Right cardiac atrium (tissue), 5 donors: ENCODE results near the gene MAP1B. TPM values are rescaled to one million over a fixed set of nuclear protein-coding genes. Genes with fewer than 3 reads are reported as not detected.
A peak's percentile ranks its signal among the peaks of the same experiment; 100 is the strongest.

Experiments used
- ATAC-seq, 2 donors: fragments of 200-7000 bp; cut with Tn5 transposase; one replicate each; pipeline versions ENCODE4 v1.8.0 to v1.9.1; 2020; ENCODE audit warnings: moderate library complexity in 2 of 2, mild to moderate bottlenecking in 1 of 2
- DNase-seq, 3 donors: peaks; one replicate each; pipeline ENCODE4 v3.0.0-alpha.2; 2020
- H3K27ac ChIP-seq: one replicate; pipeline ENCODE4 v1.5.1; 2013; ENCODE audit warnings: mild to moderate bottlenecking, low read length, control low read depth, moderate library complexity
- H3K27me3 ChIP-seq: one replicate; pipeline ENCODE4 v1.6.1; 2013; ENCODE audit not compliant: control insufficient read depth, insufficient read depth
- H3K4me1 ChIP-seq: one replicate; pipeline ENCODE4 v1.6.1; 2013; ENCODE audit warnings: low read length; ENCODE audit not compliant: control insufficient read depth, insufficient read depth
- H3K4me3 ChIP-seq: one replicate; pipeline ENCODE4 v1.5.1; 2013; ENCODE audit warnings: low read length, control low read depth
- H3K9me3 ChIP-seq: one replicate; pipeline ENCODE4 v1.6.1; 2013; ENCODE audit warnings: low read length; ENCODE audit not compliant: control insufficient read depth
- WGBS: extraction: QIAGEN DNeasy Blood & Tissue Kit; methylation state at CpG from one replicate; pipeline ENCODE4 v1.1.7; 2013; 5-methylcytosine and 5-hydroxymethylcytosine counted together
- intact Hi-C, 4 donors: fragments of 100-400 bp; cut with DNase I; formaldehyde crosslinking; loops; one replicate each; pipeline versions ENCODE4 v1.11.0 to v1.14.0; 2022 to 2023
- microRNA-seq, 2 donors: library from miRNA; unstranded; fragments of <30 nt; microRNA quantifications; one replicate each; pipeline ENCODE4 v1.2.0, GENCODE V29; 2020 to 2021
- polyA plus RNA-seq: library from polyadenylated mRNA; stranded (reverse); fragments of 200-250 nt; gene quantifications from one replicate; pipeline ENCODE4 v1.2.3, GENCODE V29; 2013
- total RNA-seq, 4 donors: library from RNA; stranded (reverse); fragmentation: NEBNext Ultra II Directional; extraction: Animal tissue kit (Norgen Biotek cat#: 25700); gene quantifications; one replicate each; pipeline ENCODE4 v1.2.1, GENCODE V29; 2021
- donor health status: healthy with polysubstance abuse.
- donor health status: DM: no; HTN: yes; CAD: no.
- donor health status: DM: no; HTN: no; CAD: no.
- donor health status: DM: no; HTN: yes; CAD: no; lungs with severe emphysema.
- donor health status: DM: yes; HTN: yes; CAD: no.

MAP1B gene
- total and polyA plus RNA-seq, 5 donors, result 19.7 to 196 (median 94.9) TPM

DNA sequence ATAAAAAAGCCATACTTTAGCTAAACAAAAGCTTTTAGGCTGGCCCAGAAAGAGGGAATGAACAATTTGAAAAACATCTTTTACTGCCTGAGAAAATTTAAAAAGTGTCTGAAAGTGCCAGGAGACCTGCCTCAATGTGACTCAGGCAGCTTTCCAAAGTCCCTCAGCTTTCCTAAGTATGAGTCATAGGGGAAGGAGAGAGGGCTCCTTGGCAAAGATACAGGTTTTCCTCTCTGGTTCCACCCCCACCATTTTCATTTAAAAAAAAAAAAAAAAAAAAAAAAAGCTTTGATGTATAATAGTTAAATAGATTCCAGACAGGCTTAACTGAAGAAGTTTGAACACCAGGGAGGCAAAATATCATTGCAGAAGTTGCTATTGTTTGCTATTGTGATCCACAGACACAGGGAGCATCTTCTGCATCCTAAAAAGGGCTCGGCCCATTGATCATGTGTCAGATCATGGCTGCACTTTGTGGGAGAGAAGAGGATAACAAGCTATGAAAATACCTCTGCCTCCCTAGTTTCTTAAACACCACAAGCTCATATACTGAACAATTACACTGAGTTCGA lies 141.2 kb downstream of the MAP1B start:
- peak in 2 of 3 donors; percentile 27 to 35 for DNase-seq
- H3K27ac ChIP-seq, result peak overlapping the region; percentile 42
- intact Hi-C loops, result no loop called here
- H3K9me3 ChIP-seq, result no peaks in the 10 kb centered on the region
- H3K4me3 ChIP-seq, result no peak overlapping the region
- 67% methylated on average over 2 of the region's 2 CpGs for WGBS
- ATAC-seq, result peak; percentile 68 to 84
- H3K4me1 ChIP-seq, result peaks cover 14% of the 10 kb centered on the region
- H3K27me3 ChIP-seq, result no peaks in the 10 kb centered on the region

DNA sequence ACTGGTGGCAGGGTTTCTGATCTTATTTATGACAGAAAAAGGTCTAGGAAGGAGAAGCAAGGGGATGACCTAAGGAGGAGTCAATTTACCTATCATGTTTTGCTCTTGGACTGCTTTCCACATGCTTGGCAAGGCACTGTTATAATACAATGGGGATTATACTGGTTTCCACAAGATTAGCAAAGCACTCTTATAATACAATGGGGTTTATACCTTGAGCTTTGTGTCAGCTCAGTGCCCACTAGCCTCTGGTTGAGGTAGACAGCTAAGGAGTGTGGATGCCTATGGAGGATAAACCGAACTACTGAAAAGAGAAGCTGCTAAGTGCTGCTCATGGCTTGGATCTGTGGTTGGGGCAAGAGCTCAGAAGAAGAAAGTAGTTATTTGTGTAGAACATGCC lies 144.1 kb downstream of the MAP1B start:
- 96% methylated on average over 1 of the region's 1 CpG for WGBS

DNA sequence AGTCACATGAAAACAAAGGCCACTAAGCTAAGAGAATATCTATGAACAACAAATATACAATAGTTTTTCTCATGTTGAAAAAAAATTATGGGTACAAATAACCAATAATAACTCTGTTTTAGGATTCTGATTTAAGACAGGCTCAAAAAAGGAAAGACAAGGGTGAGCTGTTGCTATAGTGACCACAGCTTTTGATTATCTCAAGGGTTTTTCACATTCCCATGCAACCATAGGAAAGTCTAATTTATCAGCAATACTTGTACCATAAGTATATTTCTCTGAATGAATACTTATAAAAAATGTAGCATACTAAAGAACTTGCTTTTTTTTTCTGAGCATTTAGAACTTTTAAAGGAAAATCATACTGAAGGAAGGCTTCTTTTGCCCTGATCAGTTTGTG lies 144.7 kb downstream of the MAP1B start:
- H3K4me3 ChIP-seq, result no peak overlapping the region
- H3K27me3 ChIP-seq, result no peaks in the 10 kb centered on the region
- H3K9me3 ChIP-seq, result no peaks in the 10 kb centered on the region
- H3K4me1 ChIP-seq, result peaks cover 11% of the 10 kb centered on the region
- H3K27ac ChIP-seq, result no peak overlapping the region
- no peak for DNase-seq
- ATAC-seq, result no peak
- intact Hi-C loops, result no loop called here

More for the DNA sequence above, 144.1 kb downstream of the MAP1B start:
- DNase-seq (no peak), ATAC-seq (no peak)
- intact Hi-C loops, result no loop called here
- Histone ChIP-seq H3K27ac (no peak overlapping the region), H3K9me3 (no peaks in the 10 kb centered on the region), H3K4me1 (peaks cover 11% of the 10 kb centered on the region), H3K4me3 (no peak overlapping the region), H3K27me3 (no peaks in the 10 kb centered on the region)

DNA sequence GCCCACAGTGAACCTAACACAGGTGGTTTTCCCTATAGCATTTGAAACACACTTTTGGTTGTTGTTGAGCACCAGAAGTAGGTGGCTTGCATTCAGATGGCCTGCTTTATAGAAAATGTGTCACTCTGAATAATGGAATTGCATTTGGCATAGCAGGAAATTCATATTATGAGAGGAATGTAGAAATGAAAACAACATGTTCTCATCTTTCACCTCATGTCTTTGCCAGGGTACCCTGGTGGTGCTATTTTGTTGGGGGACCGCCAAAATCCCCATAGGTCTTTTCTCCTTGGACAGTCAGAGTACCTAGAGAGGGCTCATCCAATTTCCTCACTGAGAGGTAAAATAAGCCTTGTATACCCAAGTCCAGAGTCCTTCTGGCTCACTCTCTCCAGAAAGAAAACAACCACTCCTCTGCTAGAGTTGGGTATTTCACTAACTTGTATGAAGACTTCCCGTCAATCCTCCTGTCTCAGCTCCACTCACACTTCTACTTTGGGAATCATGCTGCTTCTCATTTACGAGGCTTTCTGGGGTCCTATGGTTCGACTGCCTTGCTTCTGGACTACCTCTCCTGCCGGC lies 145.4 kb downstream of the MAP1B start:
- Histone ChIP-seq H3K27me3 (no peaks in the 10 kb centered on the region), H3K4me3 (no peak overlapping the region), H3K9me3 (no peaks in the 10 kb centered on the region), H3K27ac (no peak overlapping the region), H3K4me1 (peaks cover 11% of the 10 kb centered on the region)
- 95% methylated on average over 5 of the region's 5 CpGs for WGBS
- ATAC-seq, result no peak
- DNase-seq, result no peak
- intact Hi-C loops, result no loop called here

- ATAC-seq (no peak), DNase-seq (no peak)
- intact Hi-C loops, result no loop called here
- no peak overlapping the region for H3K4me3 ChIP-seq
- H3K4me1 ChIP-seq, result peaks cover 8% of the 10 kb centered on the region
- WGBS, result 99% methylated on average over 3 of the region's 3 CpGs
- no peaks in the 10 kb centered on the region for H3K9me3 ChIP-seq
- H3K27ac ChIP-seq, result no peak overlapping the region
- H3K27me3 ChIP-seq, result no peaks in the 10 kb centered on the region
These were observed 148.0 kb downstream of the MAP1B start for GRCh38 chr5:72255237-72255636.

DNA sequence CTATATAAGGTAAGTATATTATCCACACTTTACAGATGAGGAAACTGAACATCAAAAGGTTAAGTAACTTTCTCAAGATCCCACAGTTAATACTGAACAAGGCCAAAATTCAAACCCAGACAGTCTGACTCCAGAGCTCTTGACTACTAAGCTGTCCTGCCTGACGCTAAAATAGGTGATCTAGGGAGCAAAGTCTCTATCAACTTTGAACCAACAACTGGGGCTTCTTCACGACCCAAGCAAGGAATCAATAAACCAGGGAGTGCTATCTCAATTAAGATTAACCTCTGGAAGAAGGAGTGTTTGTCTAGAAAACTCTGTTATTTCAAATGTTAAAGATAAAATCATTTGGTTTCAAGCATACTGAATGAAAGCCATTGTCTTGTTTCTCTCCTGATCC lies 148.4 kb downstream of the MAP1B start:
- Histone ChIP-seq H3K27me3 (no peaks in the 10 kb centered on the region), H3K27ac (no peak overlapping the region), H3K9me3 (no peaks in the 10 kb centered on the region), H3K4me1 (peaks cover 8% of the 10 kb centered on the region), H3K4me3 (no peak overlapping the region)
- WGBS, result 73% methylated on average over 2 of the region's 2 CpGs
- DNase-seq, result no peak
- intact Hi-C loops, result no loop called here
- ATAC-seq, result no peak

- no peaks in the 10 kb centered on the region for H3K9me3 ChIP-seq
- no peaks in the 10 kb centered on the region for H3K27me3 ChIP-seq
- no peak overlapping the region for H3K4me3 ChIP-seq
- intact Hi-C loops, result no loop called here
- ATAC-seq (no peak), DNase-seq (no peak)
- H3K4me1 ChIP-seq, result peaks cover 7% of the 10 kb centered on the region
- 92% methylated on average over 2 of the region's 2 CpGs for whole genome bisulfite sequencing
- H3K27ac ChIP-seq, result no peak overlapping the region
These were observed 149.3 kb downstream of the MAP1B start for GRCh38 chr5:72256536-72256935.

Small RNA genes lying within 50 kb of the gene (microRNA-seq; reads per million reads assigned to microRNA genes)
- 0 reads per million in 2 donors for gene MIR4803

Other genes with a start within 250 kb of the MAP1B start
- gene MRPS27, start 212.8 kb downstream of the MAP1B start, total RNA-seq, result 10 to 100 TPM; 45.1 to 71.7 (median 61.2) TPM
- 40.5 TPM for gene MRPS27, start 212.8 kb downstream of the MAP1B start, polyA plus RNA-seq
- gene PTCD2, start 212.9 kb downstream of the MAP1B start, total RNA-seq, result 10 to 100 TPM; 10.1 to 14.0 (median 12.7) TPM
- 6.9 TPM for gene PTCD2, start 212.9 kb downstream of the MAP1B start, polyA plus RNA-seq